Activated CD4-positive, alpha-beta T cell treated with anti-CD3 and anti-CD28 coated beads, Interleukin-2, amount 50 U/mL, for 48 hours (primary cell): ENCODE data around the gene OR4K2.
"Not testable (repeated sequence)": the region's sequence is repeated elsewhere in the genome, so short reads cannot be mapped to it uniquely, and the experiment has no call there.

ENCODE experiments used
- DNase-seq, 2 experiments: peaks; one replicate each; pipeline ENCODE4 v3.0.0-alpha.2; 2020

OR4K2 gene

GRCh38 chr14:19874842-19875241 is at the start of gene OR4K2:
OR4K2 (plus strand) TSS chr14:19875142; CDS start chr14:19876268, 1,126 bp downstream.
- DNase-seq: no peak

GRCh38 chr14:19827626-19828244 is 47.2 kb upstream of the OR4K2 start:
- not testable (repeated sequence) for DNase-seq

- DNase-seq: no peak
Observed at GRCh38 chr14:19828314-19828713, 46.6 kb upstream of the OR4K2 start.

GRCh38 chr14:19834203-19834848 is 40.6 kb upstream of the OR4K2 start:
- DNase-seq: not testable (repeated sequence)

GRCh38 chr14:19838433-19838832 is 36.5 kb upstream of the OR4K2 start:
- no peak for DNase-seq

- DNase-seq: no peak
Observed at GRCh38 chr14:19851365-19851764, 23.6 kb upstream of the OR4K2 start.

- not testable (repeated sequence) for DNase-seq
Observed at GRCh38 chr14:19866061-19866669, 8.8 kb upstream of the OR4K2 start.

- no peak for DNase-seq
Observed at GRCh38 chr14:19873178-19873577, 1.8 kb upstream of the OR4K2 start.

GRCh38 chr14:19878029-19878642 is 3.2 kb downstream of the OR4K2 start:
- DNase-seq: no peak

- no peak for DNase-seq
Observed at GRCh38 chr14:19895282-19895681, 20.3 kb downstream of the OR4K2 start.

- no peak for DNase-seq
Observed at GRCh38 chr14:19900999-19901398, 26.1 kb downstream of the OR4K2 start.

GRCh38 chr14:19902409-19902808 is 27.5 kb downstream of the OR4K2 start:
- no peak for DNase-seq

GRCh38 chr14:19906665-19907064 is 31.7 kb downstream of the OR4K2 start:
- DNase-seq: no peak

- no peak for DNase-seq
Observed at GRCh38 chr14:19911114-19911513, 36.2 kb downstream of the OR4K2 start.

GRCh38 chr14:19917243-19917642 is 42.3 kb downstream of the OR4K2 start:
- DNase-seq: no peak

GRCh38 chr14:19917955-19918518 is 43.1 kb downstream of the OR4K2 start:
- DNase-seq: no peak

GRCh38 chr14:19918553-19919264 is 43.8 kb downstream of the OR4K2 start:
- no peak for DNase-seq

- DNase-seq: no peak
Observed at GRCh38 chr14:19920021-19920657, 45.2 kb downstream of the OR4K2 start, which contains the start of gene OR4K5. OR4K5 (plus strand) TSS chr14:19920607; CDS start chr14:19920607, 0 bp downstream.

- no peak for DNase-seq
Observed at GRCh38 chr14:19930617-19931016, 55.7 kb downstream of the OR4K2 start, which contains the start of gene OR4K1. OR4K1 (plus strand) TSS chr14:19930917; CDS start chr14:19935667, 4,750 bp downstream.
